Endometrial microvascular endothelial cells (primary cell): ENCODE measurements around the gene KCNH8. TPM values are rescaled to one million over a fixed set of nuclear protein-coding genes. Genes with fewer than 3 reads are reported as not detected.

Experiments used
- in situ Hi-C: cut with HindIII; loops from 2 replicates; pipeline ENCODE4 v1.10.0; 2017; ENCODE audit warnings: low sequenced_read_pairs, low pct_unique_long_range_greater_than_20kb; ENCODE audit errors: inconsistent ontology term
- total RNA-seq: library from RNA; depleted of rRNA; stranded (reverse); fragments of >200 nt; gene quantifications from one replicate; pipeline ENCODE4 v1.2.3, GENCODE V29; 2015; ENCODE audit errors: inconsistent ontology term

The KCNH8 gene
- total RNA-seq, 1 donor from 2014 or later: not detected

- in situ Hi-C loops: no loop called here
Observed at GRCh38 chr3:19428729-19429128, 280.4 kb downstream of the KCNH8 start.

- in situ Hi-C loops: no loop called here
Observed at GRCh38 chr3:19432669-19433068, 284.4 kb downstream of the KCNH8 start.

GRCh38 chr3:19436746-19437145, 288.4 kb downstream of the KCNH8 start:
- in situ Hi-C loops: no loop called here

GRCh38 chr3:19439944-19440343, 291.6 kb downstream of the KCNH8 start:
- in situ Hi-C loops: no loop called here

- in situ Hi-C loops: no loop called here
Observed at GRCh38 chr3:19446138-19446537, 297.8 kb downstream of the KCNH8 start.

GRCh38 chr3:19446687-19447086, 298.4 kb downstream of the KCNH8 start:
- in situ Hi-C loops: no loop called here

- in situ Hi-C loops: no loop called here
Observed at GRCh38 chr3:19455546-19455945, 307.2 kb downstream of the KCNH8 start.

GRCh38 chr3:19456738-19457137, 308.4 kb downstream of the KCNH8 start:
- in situ Hi-C loops: no loop called here

GRCh38 chr3:19457449-19457848, 309.1 kb downstream of the KCNH8 start:
- in situ Hi-C loops: no loop called here

- in situ Hi-C loops: no loop called here
Observed at GRCh38 chr3:19467761-19468160, 319.5 kb downstream of the KCNH8 start.

GRCh38 chr3:19471138-19471537, 322.8 kb downstream of the KCNH8 start:
- in situ Hi-C loops: no loop called here

GRCh38 chr3:19473971-19474580, 325.8 kb downstream of the KCNH8 start:
- in situ Hi-C loops: no loop called here

GRCh38 chr3:19476281-19476680, 328.0 kb downstream of the KCNH8 start:
- in situ Hi-C loops: no loop called here

- in situ Hi-C loops: no loop called here
Observed at GRCh38 chr3:19485267-19485666, 337.0 kb downstream of the KCNH8 start.

- in situ Hi-C loops: no loop called here
Observed at GRCh38 chr3:19487386-19487785, 339.1 kb downstream of the KCNH8 start.

- in situ Hi-C loops: no loop called here
Observed at GRCh38 chr3:19488939-19489338, 340.6 kb downstream of the KCNH8 start.

GRCh38 chr3:19489936-19490335, 341.6 kb downstream of the KCNH8 start:
- in situ Hi-C loops: no loop called here

- in situ Hi-C loops: no loop called here
Observed at GRCh38 chr3:19506171-19506570, 357.9 kb downstream of the KCNH8 start.

GRCh38 chr3:19522305-19522704, 374.0 kb downstream of the KCNH8 start:
- in situ Hi-C loops: no loop called here

- in situ Hi-C loops: no loop called here
Observed at GRCh38 chr3:19526071-19526470, 377.8 kb downstream of the KCNH8 start.

- in situ Hi-C loops: no loop called here
Observed at GRCh38 chr3:19527746-19528145, 379.4 kb downstream of the KCNH8 start.
